ENCODE results near the gene COBLL1.
"Not testable (repeated sequence)": the region's sequence is repeated elsewhere in the genome, so short reads cannot be mapped to it uniquely, and the experiment has no call there.

The COBLL1 gene

GRCh38 chr2:164868563-164869419 lies 27.2 kb upstream of the COBLL1 start:
- H3K4me3 ChIP-seq (ENCODE audit: low read depth, low read length), result no peak overlapping the region
- TF ChIP-seq CTCF (IDR thresholded peaks at IDR 0.05; ENCODE audit: low read depth, low read length), result no peak

- H3K4me3 ChIP-seq (ENCODE audit: low read depth, low read length), result no peak overlapping the region
- no peak for TF ChIP-seq CTCF (IDR thresholded peaks at IDR 0.05; ENCODE audit: low read depth, low read length)
Measured at GRCh38 chr2:164867779-164868397, 26.3 kb upstream of the COBLL1 start.

- not testable (repeated sequence) for H3K4me3 ChIP-seq (ENCODE audit: low read depth, low read length)
Measured at GRCh38 chr2:164866381-164866780, 24.8 kb upstream of the COBLL1 start.

GRCh38 chr2:164860694-164861042 lies 19.0 kb upstream of the COBLL1 start:
- no peak overlapping the region for H3K4me3 ChIP-seq (ENCODE audit: low read depth, low read length)
- no peak for TF ChIP-seq CTCF (IDR thresholded peaks at IDR 0.05; ENCODE audit: low read depth, low read length)

GRCh38 chr2:164859906-164860693 lies 18.5 kb upstream of the COBLL1 start:
- not testable (repeated sequence) for H3K4me3 ChIP-seq (ENCODE audit: low read depth, low read length)

GRCh38 chr2:164859251-164859818 lies 17.7 kb upstream of the COBLL1 start:
- no peak overlapping the region for H3K4me3 ChIP-seq (ENCODE audit: low read depth, low read length)
- no peak for TF ChIP-seq CTCF (IDR thresholded peaks at IDR 0.05; ENCODE audit: low read depth, low read length)

GRCh38 chr2:164852086-164852485 lies 10.5 kb upstream of the COBLL1 start:
- TF ChIP-seq CTCF (IDR thresholded peaks at IDR 0.05; ENCODE audit: low read depth, low read length), result no peak
- no peak overlapping the region for H3K4me3 ChIP-seq (ENCODE audit: low read depth, low read length)

- H3K4me3 ChIP-seq (ENCODE audit: low read depth, low read length), result no peak overlapping the region
- no peak for TF ChIP-seq CTCF (IDR thresholded peaks at IDR 0.05; ENCODE audit: low read depth, low read length)
Measured at GRCh38 chr2:164850235-164850634, 8.6 kb upstream of the COBLL1 start.

Data from WI38 (cell line).